Measurements from ENCODE around the gene JADE3.

The JADE3 gene

DNA sequence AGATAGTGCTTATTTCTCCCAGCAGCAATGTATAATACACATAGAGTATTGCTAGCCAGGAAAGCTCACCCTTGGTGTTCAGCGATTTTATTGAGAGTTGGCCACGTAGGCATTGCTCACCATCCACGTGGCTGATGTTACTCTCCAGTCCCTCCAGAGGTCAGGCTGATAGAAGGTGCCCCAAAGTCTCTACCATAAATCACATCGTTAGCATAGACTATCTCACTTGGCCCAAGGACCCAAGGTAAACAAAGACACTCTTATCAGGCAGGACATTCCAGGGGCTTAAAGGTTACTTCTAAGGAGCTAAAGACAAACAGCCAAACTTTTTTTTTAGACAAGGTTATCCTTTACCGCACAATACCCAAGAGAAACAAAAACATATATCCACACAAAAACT lies 135.8 kb downstream of the JADE3 start:
- peak; percentile 3 for DNase-seq

DNA sequence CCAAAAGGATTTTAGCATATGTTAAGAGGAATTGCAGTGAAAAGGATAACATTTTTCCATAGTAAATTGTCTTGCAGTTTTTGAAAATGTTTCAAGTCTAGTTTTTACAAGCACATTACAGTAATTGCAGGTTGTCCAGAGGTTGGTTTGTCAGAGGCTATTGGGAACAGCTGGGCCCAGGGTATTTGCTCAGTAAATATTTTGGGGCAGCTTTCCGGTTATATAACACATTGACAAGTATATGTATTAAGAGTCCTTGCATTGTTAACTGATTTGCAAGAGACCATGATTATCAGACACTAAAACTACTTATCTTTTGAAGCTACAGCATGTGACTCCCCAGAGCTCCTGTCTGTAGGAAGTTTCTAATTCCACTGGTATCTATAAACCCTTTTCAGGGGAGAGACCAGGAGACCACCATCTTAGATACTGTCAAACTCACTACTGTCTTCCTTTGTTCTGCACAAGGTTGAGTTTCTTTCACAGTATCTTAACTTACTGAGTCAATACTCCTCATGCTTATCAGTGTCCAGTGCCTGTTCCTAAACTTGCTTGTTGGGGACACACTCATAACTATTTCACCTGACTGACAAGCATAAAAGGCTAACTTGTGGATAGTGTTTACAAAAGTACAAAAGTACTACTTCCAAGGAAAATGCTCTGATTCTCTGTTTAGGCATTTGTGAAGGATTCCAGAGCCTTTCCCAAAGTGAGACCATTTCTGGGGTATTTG lies 147.1 kb downstream of the JADE3 start:
- no peak for DNase-seq

DNA sequence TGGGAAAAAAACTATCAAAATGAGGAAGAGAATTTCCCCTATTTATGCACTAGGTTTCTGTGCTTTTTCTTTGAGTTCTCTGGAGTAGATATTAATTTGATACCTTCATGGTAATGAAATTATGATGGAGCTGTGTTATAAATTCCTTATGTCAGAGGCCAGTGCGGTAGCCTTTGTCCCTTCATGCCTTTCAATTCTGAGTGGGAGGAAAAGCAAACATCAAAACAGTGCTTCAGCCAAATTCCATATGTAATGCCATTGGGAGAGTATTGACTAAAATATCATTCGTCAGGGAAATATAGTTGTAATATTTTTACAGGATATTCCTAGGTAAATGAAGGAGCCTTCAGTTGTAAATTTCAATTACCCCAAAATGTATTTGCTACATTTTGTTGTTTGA lies 148.5 kb downstream of the JADE3 start:
- DNase-seq, result no peak

DNA sequence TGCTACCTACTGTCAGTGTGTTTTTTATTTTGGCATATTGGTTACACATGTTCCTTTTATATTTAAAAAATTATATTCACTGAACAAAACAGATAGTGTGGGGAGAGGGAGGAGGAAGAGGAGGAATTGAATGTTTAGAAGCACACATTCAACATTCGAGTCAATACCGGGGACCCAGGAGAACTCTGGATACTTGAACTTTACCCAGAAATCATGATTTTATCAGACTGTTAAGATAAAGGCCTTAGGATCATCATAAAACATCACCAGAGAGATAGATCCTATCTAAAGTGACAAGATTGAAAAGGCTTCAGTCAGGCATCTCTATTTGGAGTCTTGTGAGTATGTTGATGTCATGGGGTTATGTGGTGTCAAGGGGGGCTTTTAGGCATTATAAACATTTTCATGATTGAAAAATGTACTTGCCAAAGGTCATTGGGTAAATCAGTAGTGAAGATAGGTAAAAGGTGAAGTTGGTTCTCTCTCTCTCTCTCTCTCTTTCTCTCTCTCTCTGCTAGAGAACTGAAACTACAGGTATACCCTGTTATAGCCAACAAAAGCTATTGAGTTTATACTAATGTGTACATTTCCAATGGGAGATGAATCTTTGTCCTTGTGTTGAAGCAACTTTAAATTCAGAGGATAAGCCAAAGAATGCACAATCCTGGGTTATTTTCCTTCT lies 149.2 kb downstream of the JADE3 start:
- DNase-seq, result no peak

DNA sequence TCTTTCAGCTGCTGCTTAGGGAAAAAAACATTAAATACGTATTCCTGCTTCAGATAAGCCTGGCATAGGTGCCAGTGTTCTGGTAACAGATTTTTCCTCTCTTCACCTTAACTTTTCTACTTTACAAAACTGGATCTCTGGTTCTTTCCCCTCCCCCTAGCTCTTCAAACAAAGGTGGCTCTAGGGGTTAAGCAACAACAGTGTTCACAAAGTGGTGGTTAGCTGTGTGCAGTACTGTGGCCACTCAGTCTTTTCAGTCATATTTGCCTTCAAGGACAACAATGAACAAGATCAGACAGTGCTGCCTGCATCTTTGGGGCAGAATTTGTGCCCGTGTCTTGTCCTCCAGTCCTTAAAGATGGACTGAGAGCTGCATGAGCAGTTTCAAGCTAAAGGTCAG lies 151.0 kb downstream of the JADE3 start:
- DNase-seq, result no peak

DNA sequence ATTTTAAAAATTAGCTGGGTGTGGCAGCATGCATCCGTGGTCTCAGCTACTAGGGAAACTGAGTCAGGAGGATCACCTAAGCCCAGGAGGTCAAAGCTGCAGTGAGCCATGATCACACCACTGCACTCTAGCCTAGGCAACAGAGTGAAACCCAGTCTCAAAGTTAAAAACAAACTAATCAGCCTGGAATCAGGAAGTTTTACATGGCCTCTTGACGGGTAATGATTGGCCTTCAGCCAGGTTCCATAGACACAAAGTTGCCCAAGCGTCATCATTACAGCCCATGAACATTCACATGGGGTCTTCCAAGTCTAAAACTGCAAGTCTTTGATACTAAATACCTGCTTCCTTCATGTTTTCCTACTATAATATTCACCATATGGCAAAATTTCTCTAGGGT lies 156.0 kb downstream of the JADE3 start:
- no peak for DNase-seq

DNA sequence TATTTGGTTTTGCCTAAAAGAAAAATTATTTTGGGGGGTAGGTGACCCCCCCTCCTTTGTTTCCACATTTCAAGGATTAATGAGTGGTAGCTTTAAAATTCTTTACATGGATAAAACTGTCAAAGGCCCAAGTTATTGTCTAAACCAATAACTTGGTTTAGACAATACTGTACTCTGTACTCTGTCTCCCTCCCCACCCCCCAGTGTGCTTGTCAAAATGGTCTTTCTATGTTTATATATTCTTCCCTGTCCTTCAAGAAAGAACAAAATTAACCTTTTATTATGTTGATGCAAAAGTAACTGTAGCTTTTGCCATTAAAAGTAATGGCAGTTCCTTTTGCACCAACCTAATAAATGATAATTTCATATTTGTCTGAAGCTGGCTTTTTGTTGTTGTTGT lies 156.5 kb downstream of the JADE3 start:
- DNase-seq, result no peak

DNA sequence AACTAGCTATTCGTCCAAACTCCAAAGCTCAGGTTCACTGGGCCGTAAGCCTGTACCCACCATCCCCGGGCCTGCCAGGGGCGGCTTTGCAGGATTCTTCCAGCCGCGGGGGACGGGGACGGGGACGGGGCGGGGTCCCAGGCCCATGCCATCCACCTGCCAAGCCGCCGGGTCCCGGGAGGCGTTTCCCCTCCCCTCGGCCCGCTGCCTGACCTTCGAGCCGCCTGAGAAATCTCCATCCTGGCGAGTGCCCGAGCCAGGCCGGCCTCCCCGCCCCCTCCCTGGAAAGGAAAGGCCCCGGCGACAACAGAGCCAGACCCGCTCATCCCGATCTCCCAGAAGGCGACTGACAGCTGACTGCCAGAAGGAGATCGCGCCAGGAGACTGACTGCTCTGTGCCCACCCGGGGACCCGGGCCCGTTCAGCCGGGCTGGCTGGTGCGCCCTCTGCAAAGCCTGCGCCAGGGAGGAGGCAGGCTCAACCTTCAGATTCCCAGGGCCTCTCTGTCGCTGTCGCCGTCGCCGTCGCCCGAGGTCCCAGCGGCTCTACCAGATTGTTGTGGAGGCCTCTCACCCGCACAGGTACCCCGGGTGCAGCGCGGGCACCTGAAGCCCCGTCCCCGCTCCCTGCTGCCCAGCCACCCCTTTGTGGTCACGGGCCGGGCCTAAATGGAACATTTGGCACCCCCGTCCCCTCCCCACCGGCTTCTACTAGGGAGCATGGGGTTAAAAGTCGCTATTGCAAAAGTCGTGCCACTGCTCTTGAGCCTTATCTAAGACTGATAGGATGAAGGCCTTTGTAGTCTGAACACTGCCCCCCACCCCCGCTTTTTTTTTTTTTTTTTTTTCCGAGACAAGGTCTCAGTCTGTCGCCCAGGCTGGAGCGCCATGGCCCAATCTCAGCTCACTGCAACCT lies 166.2 kb downstream of the JADE3 start, which contains the start of gene RGN:
Gene RGN (plus strand): TSS at position 315 of the 915 bp plus-strand sequence. CDS start 2,702 bp downstream, outside the sequence.
- DNase-seq, result no peak

DNA sequence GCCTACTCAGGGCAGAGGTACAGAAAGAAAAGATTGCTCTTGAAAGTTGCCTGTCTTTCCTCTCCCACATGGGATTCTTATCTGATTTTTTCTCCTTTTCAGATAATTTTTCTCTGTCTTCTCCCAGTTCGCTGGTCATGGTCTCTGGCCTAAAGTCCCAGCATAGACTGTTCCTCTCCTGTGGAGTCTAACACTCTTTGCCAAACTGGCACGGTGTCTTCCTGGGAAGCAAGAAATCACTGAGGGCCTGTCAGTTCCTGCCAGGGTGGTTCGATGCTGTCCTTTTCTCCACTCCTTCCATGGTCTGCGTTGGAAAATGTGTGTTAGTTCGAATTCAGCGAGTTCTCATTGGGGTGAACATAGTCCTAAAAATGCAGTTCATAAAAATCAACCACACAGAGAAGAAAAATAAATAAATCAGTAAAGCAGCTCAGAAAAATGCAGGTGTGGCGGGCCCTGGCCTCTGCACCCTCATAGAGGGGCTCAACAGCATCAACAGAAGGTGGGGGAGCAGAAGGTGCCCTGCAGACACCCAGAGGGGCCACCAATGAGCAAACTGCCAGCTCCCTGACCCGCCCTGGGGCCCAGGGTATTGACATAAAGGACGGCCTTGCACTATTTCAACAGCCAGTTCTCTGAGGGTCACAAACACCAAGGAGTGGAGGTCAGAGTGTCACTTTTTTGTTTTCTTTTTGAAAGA lies 168.1 kb downstream of the JADE3 start:
- DNase-seq, result no peak

DNA sequence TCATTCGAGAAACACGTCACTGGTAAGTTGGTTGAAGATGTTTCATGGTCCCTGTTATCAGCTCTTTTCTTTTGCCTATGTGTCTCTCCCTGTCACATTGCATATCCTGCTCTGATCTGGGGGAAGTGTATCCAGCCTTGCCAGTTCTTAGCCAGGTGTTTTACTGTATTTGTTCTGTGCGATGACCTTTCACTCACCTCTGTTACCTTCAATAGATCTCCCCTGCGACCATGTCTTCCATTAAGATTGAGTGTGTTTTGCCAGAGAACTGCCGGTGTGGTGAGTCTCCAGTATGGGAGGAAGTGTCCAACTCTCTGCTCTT lies 168.7 kb downstream of the JADE3 start:
- no peak for DNase-seq

DNA sequence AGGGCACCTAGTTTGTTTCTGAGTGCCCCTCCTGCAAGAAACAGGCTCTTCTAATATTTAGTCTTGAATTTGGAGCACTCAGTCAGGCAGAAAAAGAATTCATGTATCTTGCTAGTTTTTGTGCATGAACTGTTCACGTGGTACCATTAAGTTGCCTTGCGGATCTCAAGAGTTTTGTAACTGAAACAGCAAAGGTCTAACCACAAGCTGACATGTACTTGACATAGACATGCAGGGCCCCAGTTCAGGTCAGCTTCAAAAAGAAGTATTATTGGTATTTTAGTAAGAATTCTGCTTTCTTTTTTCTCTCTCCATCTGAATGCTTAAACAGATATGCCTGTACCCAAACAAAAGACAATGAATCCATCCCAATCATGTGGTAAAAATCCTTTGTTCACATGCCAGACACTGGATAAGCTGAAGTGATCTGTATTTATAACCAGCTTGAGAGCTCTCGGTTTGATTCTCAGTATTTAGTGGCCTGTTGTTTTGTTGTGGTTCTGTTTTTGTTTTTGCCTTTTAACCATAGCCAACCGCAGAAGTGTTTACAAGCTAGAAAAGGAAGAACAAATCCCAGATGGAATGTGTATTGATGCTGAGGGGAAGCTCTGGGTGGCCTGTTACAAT lies 179.0 kb downstream of the JADE3 start:
- DNase-seq, result peak; percentile 0

DNA sequence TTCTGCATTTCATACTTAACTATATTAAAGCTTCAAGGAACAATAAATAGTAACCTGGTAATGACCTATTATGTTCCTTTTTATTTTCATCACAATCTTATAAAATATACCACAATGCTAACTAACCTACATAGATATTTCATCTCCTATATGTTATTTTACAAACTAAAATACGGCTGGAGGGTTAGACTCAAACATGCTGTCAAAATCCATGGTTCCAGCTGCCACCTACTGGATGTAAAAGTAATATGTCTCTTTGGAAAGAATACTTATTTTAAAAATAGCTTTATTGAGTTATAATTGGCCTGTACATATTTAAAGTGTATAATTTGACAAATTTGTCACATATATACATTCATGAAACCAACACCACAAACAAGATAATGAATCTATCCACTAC lies 181.0 kb downstream of the JADE3 start:
- peak; percentile 23 for DNase-seq

DNA sequence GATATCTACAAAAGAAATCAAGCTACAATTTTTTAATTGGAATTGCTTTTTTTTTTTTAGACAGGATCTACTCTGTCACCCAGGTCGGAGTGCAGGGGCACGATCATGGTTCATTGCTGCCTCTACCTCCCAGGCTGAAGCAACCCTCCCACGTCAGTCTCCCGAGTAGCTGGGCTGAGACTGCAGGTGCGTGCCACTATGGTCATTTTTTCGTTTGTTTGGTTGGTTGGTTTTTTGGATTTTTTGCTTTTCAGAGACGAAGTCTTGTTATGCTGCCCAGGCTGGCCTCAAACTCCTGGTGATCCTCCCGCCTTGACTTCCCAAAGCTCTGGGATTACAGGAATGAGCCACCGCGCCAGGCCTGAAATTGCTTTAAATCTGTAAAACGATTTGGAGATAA lies 181.6 kb downstream of the JADE3 start:
- DNase-seq, result no peak

DNA sequence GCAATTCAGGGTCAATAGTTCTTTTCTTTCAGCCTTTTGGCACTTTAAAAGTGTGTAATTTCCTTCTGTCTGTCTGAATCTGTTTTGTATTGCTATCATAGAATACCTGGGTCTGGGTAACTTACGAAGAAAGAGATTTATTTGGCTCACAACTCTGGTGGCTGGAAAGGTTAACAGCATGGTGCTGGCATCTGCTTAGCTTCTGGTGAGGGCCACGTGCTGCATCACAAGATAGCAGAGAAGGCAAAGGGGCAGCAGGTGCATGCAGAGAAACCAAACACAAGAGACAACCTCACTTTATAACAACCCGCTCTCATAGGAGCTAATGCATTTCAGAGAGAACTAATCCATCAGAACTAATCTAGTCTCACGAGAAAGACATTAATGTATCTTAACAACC lies 184.8 kb downstream of the JADE3 start:
- no peak for DNase-seq

DNA sequence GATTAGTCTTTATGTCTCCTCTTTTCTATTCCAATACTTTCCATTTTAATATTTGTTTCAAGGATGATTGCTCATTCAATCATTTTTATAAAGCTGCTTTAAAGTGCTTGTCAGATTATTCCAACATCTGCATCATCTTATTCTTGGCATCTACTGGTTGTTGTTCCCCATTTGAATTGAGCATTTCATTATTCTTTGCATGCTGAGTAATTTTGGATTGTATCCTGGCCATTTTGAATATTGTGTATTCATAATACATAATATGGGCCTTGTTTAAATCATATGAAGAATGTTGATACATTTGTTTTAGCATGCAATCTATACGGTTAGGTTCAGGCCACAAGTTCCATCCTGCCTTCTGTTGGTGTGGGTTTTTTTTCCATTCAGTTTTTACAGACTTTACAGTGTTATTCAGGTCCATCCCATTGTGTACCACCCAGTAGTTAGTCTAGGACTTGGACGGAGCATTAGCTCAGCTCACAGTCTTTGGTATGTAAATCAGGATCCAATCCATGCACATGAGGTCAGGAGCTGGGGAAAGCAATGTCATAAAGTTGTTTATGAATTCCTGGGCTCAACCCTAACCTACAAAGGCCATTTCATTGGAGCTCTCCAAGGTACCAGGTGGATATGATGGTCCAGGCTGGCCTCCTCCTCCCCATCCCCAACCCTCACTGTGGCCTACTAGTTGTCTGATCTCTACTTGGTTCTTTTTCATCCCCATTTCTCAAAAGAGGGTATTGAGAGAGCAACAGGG lies 186.3 kb downstream of the JADE3 start:
- no peak for DNase-seq

DNA sequence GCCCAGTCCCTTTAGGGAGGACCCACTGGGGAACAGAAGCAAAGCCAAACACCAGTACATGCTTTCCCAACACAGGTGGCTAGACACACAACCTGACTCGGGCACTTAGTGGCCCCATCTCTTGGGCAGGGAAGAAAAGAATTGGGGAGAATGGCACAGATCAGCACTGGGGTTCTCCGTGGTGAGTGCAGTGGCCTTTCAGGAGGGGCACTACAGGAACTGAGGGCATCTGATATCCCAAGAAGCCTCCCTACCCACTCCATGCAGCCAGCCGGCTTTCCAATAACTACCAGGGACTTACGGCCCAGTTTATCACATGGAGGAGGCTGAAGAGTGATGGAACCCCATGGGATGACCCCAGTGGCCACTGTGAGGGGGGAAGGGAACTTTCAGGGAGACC lies 189.0 kb downstream of the JADE3 start:
- DNase-seq, result no peak
